Gastroesophageal sphincter (tissue), 4 donors: ENCODE results near the gene TBC1D32. TPM values are rescaled to one million over a fixed set of nuclear protein-coding genes. Genes with fewer than 3 reads are reported as not detected.

Experiments used
- ATAC-seq: fragments of 150-250 bp; one replicate; pipeline ENCODE4 v1.9.1; 2016; ENCODE audit warnings: mild to moderate bottlenecking, moderate library complexity
- H3K27ac ChIP-seq, 4 donors: fragments of 200-600 bp; sonication (generic) in 3 of 4; 1 replicate in 3 of 4; 2 replicates in 1 of 4; pipeline ENCODE4 v1.5.1; 2016 to 2019
- H3K27me3 ChIP-seq: fragments of 200-600 bp; sonication (generic); one replicate; pipeline ENCODE4 v1.5.1; 2019
- H3K36me3 ChIP-seq, 2 donors: fragments of 200-600 bp; sonication (generic); one replicate each; pipeline ENCODE4 v1.5.1; 2019; ENCODE audit warnings: control low read depth in 1 of 2
- H3K4me1 ChIP-seq, 3 donors: fragments of 200-600 bp; sonication (generic); 1 replicate in 2 of 3; 2 replicates in 1 of 3; pipeline ENCODE4 v1.5.1; 2016 to 2019; ENCODE audit warnings: control low read depth in 2 of 3
- H3K4me3 ChIP-seq, 2 donors: fragments of 200-600 bp; sonication (generic); one replicate each; pipeline ENCODE4 v1.5.1; 2019; ENCODE audit warnings: mild to moderate bottlenecking in 1 of 2, moderate library complexity in 1 of 2
- H3K9me3 ChIP-seq, 3 donors: fragments of 200-600 bp; sonication (generic); one replicate each; pipeline ENCODE4 v1.5.1; 2017 to 2019; ENCODE audit warnings: control low read depth in 2 of 3
- CTCF ChIP-seq, 4 experiments: fragments of 200-600 bp in 2 of 4; fragments of 450-650 bp in 2 of 4; sonication (generic) in 1 of 4; IDR thresholded peaks; one replicate each; pipeline ENCODE4 v1.5.1; 2017 to 2019; ENCODE audit warnings: antibody characterized with exemption in 4 of 4, mild to moderate bottlenecking in 2 of 4, moderate library complexity in 2 of 4
- EP300 ChIP-seq: sonication (generic); formaldehyde crosslinking; IDR thresholded peaks from one replicate; pipeline ENCODE4 v1.6.1; 2017; ENCODE audit warnings: antibody characterized with exemption, mild to moderate bottlenecking
- POLR2A ChIP-seq, 2 donors: fragments of 450-650 bp; IDR thresholded peaks; one replicate each; pipeline ENCODE4 v1.6.1; 2017; ENCODE audit warnings: antibody characterized with exemption in 2 of 2, mild to moderate bottlenecking in 2 of 2, moderate library complexity in 1 of 2
- POLR2AphosphoS5 ChIP-seq: sonication (generic); formaldehyde crosslinking; IDR thresholded peaks from one replicate; pipeline ENCODE4 v1.6.1; 2017; ENCODE audit warnings: antibody characterized with exemption
- WGBS, 2 donors: methylation state at CpG; one replicate each; pipeline ENCODE4 v1.1.5; 2018; ENCODE audit warnings: low coverage in 1 of 2; 5-methylcytosine and 5-hydroxymethylcytosine counted together
- total RNA-seq, 4 donors: library from RNA; depleted of rRNA; stranded (reverse); fragments of >200 nt; gene quantifications; one replicate each; pipeline ENCODE4 v1.1.0, GENCODE V29; 2016

Gene TBC1D32
- total RNA-seq, 4 donors from 2014 or later = 1.7 to 9.7 (median 3.7) TPM

GRCh38 chr6:121285041-121285440 is 49.2 kb downstream of the TBC1D32 start:
- no peak for ATAC-seq
- Histone ChIP-seq H3K9me3 (no peaks in the 10 kb centered on the region), H3K27ac (no peak overlapping the region), H3K27me3 (no peaks in the 10 kb centered on the region), H3K4me3 (no peak overlapping the region), H3K4me1 (no peaks in the 10 kb centered on the region), H3K36me3 (no peaks in the 10 kb centered on the region)
- TF ChIP-seq EP300 = no peak
- no peak for TF ChIP-seq POLR2AphosphoS5
- no peak for TF ChIP-seq CTCF (IDR thresholded peaks at IDR 0.05)
- TF ChIP-seq POLR2A (IDR thresholded peaks at IDR 0.05) = no peak
- WGBS, 2 donors = 87 to 93% methylated on average over 1 of the region's 1 CpG

- Histone ChIP-seq H3K27ac (no peak overlapping the region), H3K27me3 (no peaks in the 10 kb centered on the region), H3K4me1 (no peaks in the 10 kb centered on the region), H3K4me3 (no peak overlapping the region), H3K9me3 (no peaks in the 10 kb centered on the region), H3K36me3 (no peaks in the 10 kb centered on the region)
- TF ChIP-seq POLR2AphosphoS5 (no peak), EP300 (no peak), CTCF (IDR thresholded peaks at IDR 0.05) (no peak), POLR2A (IDR thresholded peaks at IDR 0.05) (no peak)
- 87 to 100% methylated on average over 1 to 3 of the region's 3 CpGs for WGBS, 2 donors
- ATAC-seq = no peak
Observed at GRCh38 chr6:121274666-121275295, 59.5 kb downstream of the TBC1D32 start.

GRCh38 chr6:121263742-121264141 is 70.5 kb downstream of the TBC1D32 start:
- no peak for TF ChIP-seq POLR2AphosphoS5
- TF ChIP-seq EP300 = no peak
- TF ChIP-seq CTCF (IDR thresholded peaks at IDR 0.05) = no peak
- no peak for TF ChIP-seq POLR2A (IDR thresholded peaks at IDR 0.05)
- 91 to 100% methylated on average over 2 to 3 of the region's 3 CpGs for WGBS, 2 donors
- peaks cover 0 to 25% of the 10 kb centered on the region in 2 donors for H3K36me3 ChIP-seq
- H3K9me3 ChIP-seq = peaks cover 0 to 44% (median 0%) of the 10 kb centered on the region in 3 donors
- H3K27ac ChIP-seq = no peak overlapping the region
- no peaks in the 10 kb centered on the region for H3K4me1 ChIP-seq
- no peak overlapping the region for H3K4me3 ChIP-seq
- ATAC-seq = no peak
- H3K27me3 ChIP-seq = no peaks in the 10 kb centered on the region

GRCh38 chr6:121260651-121261102 is 73.6 kb downstream of the TBC1D32 start:
- peak; percentile 70 for ATAC-seq
- no CpG with 5 or more reads among the region's 9 CpGs for WGBS, 2 donors
- H3K4me3 ChIP-seq = no peak overlapping the region
- peaks cover 0 to 9% of the 10 kb centered on the region in 2 donors for H3K36me3 ChIP-seq
- H3K27ac ChIP-seq = peak overlapping the region in 1 of 4 donors; percentile 4
- H3K4me1 ChIP-seq = no peaks in the 10 kb centered on the region
- no peaks in the 10 kb centered on the region for H3K27me3 ChIP-seq
- H3K9me3 ChIP-seq = peaks cover 0 to 28% (median 0%) of the 10 kb centered on the region in 3 donors
- no peak for TF ChIP-seq POLR2A (IDR thresholded peaks at IDR 0.05)
- TF ChIP-seq EP300 = no peak
- no peak for TF ChIP-seq CTCF (IDR thresholded peaks at IDR 0.05)
- TF ChIP-seq POLR2AphosphoS5 = no peak

GRCh38 chr6:121247386-121247785 is 86.9 kb downstream of the TBC1D32 start:
- peaks cover 0 to 30% (median 0%) of the 10 kb centered on the region in 3 donors for H3K9me3 ChIP-seq
- H3K4me1 ChIP-seq = no peaks in the 10 kb centered on the region
- ATAC-seq = no peak
- peaks cover 0 to 11% of the 10 kb centered on the region in 2 donors for H3K36me3 ChIP-seq
- no peak for TF ChIP-seq CTCF (IDR thresholded peaks at IDR 0.05)
- no peak for TF ChIP-seq POLR2AphosphoS5
- no peak for TF ChIP-seq EP300
- TF ChIP-seq POLR2A (IDR thresholded peaks at IDR 0.05) = no peak
- no peak overlapping the region for H3K27ac ChIP-seq
- no peak overlapping the region for H3K4me3 ChIP-seq
- H3K27me3 ChIP-seq = no peaks in the 10 kb centered on the region
